ENCODE measurements around the gene TTC6. TPM values are rescaled to one million over a fixed set of nuclear protein-coding genes. Genes with fewer than 3 reads are reported as not detected.

The TTC6 gene
- total and polyA plus RNA-seq, 10 donors: not detected

GRCh38 chr14:37593511-37594237 lies 1.8 kb upstream of the TTC6 start:
- intact Hi-C loops (cut with DNase I; ENCODE audit: low total_unique reads): no loop called here
- peaks cover 0 to 26% (median 0%) of the 10 kb centered on the region in 8 donors for H3K9me3 ChIP-seq
- H3K27me3 ChIP-seq (replicated peaks in 1 of 7): peaks cover 18 to 100% (median 95%) of the 10 kb centered on the region in 7 donors
- H3K4me1 ChIP-seq: peaks cover 9 to 44% (median 25%) of the 10 kb centered on the region in 6 donors
- H3K27ac ChIP-seq: no peak overlapping the region
- TF ChIP-seq CTCF (IDR thresholded peaks at IDR 0.05 in 8 of 11, conservative IDR thresholded peaks at IDR 0.05 in 3 of 11) (no peak), POLR2A (IDR thresholded peaks at IDR 0.05) (no peak), POLR2AphosphoS5 (IDR thresholded peaks at IDR 0.05) (no peak)
- DNase-seq: no peak
- WGBS, 5 donors: 15 to 18% (median 16%) methylated on average over 14 of the region's 14 CpGs
- no peaks in the 10 kb centered on the region for H3K36me3 ChIP-seq
- peak overlapping the region in 4 of 8 donors; percentile 29 to 60 (median 36) for H3K4me3 ChIP-seq

GRCh38 chr14:37594238-37594970 lies 1.0 kb upstream of the TTC6 start:
- TF ChIP-seq POLR2A (IDR thresholded peaks at IDR 0.05) (no peak), POLR2AphosphoS5 (IDR thresholded peaks at IDR 0.05) (no peak), CTCF (IDR thresholded peaks at IDR 0.05 in 8 of 11, conservative IDR thresholded peaks at IDR 0.05 in 3 of 11) (peak in 7 of 11 experiments; percentile 20 to 56 (median 39))
- intact Hi-C loops (cut with DNase I; ENCODE audit: low total_unique reads): no loop called here
- Histone ChIP-seq H3K36me3 (no peaks in the 10 kb centered on the region), H3K27ac (no peak overlapping the region), H3K4me1 (peaks cover 9 to 51% (median 27%) of the 10 kb centered on the region in 6 donors), H3K9me3 (peaks cover 0 to 31% (median 0%) of the 10 kb centered on the region in 8 donors), H3K27me3 (replicated peaks in 1 of 7) (peaks cover 18 to 100% (median 98%) of the 10 kb centered on the region in 7 donors), H3K4me3 (peak overlapping the region in 7 of 8 donors; percentile 15 to 60 (median 33))
- DNase-seq: no peak
- 2 to 7% (median 3%) methylated on average over 16 to 56 of the region's 56 CpGs for WGBS, 5 donors

DNA sequence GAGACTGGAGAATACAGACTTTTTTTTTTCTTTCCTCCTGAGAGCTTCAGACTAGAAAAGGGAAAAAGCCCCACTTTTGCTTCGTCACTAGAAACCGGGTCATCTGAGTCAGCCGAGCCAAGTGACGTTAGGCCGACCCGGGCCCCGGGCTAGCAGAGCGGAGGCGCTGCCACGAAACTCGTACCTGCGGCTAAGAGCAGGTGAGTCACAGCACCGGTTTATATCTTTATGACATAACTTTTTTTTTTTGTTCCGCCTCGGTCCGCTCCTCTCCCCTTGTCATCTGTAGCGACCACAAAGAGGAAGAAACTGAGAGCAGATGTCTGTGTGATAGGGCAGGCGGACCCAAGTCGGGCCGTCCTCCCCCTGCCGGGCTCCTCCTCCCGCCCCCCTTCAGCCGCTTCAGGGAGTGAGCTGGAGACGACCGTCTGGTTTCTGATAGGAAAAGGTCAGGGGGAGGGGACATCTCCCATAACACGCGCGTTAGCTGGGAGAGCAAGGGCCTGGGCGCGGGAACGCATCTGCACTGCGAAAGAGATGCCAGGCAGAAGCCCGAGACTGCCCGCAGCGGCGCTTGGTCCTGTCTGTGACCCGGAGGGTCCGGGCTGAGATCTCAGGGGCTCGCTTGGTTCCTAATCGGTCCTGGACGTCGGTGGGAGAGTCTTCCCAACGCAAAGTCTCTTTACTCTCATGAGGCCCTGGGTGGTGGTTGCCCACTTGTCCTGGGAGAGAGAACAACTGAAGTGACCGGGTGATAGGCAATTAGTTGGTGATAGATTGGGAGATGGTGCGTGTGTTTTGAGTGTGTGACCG lies 586 bp downstream of the TTC6 start:
- TF ChIP-seq POLR2AphosphoS5 (IDR thresholded peaks at IDR 0.05): no peak
- no peak for TF ChIP-seq POLR2A (IDR thresholded peaks at IDR 0.05)
- no peak for TF ChIP-seq CTCF (IDR thresholded peaks at IDR 0.05 in 8 of 11, conservative IDR thresholded peaks at IDR 0.05 in 3 of 11)
- peaks cover 22 to 100% (median 98%) of the 10 kb centered on the region in 7 donors for H3K27me3 ChIP-seq (replicated peaks in 1 of 7)
- H3K9me3 ChIP-seq: peaks cover 0 to 31% (median 0%) of the 10 kb centered on the region in 8 donors
- no peaks in the 10 kb centered on the region for H3K36me3 ChIP-seq
- intact Hi-C loops (cut with DNase I; ENCODE audit: low total_unique reads): no loop called here
- DNase-seq: no peak
- H3K4me1 ChIP-seq: peaks cover 11 to 59% (median 30%) of the 10 kb centered on the region in 6 donors
- peak overlapping the region in 6 of 8 donors; percentile 20 to 60 (median 32) for H3K4me3 ChIP-seq
- no peak overlapping the region for H3K27ac ChIP-seq
- WGBS, 5 donors: 2 to 6% (median 4%) methylated on average over 34 to 46 of the region's 46 CpGs
